ENCODE results near the gene CAMK1D.

Gene CAMK1D

GRCh38 chr10:12387561-12388210 lies 38.3 kb downstream of the CAMK1D start:
- Histone ChIP-seq H3K9me3 (ENCODE audit: control insufficient read depth, low read length) (no peaks in the 10 kb centered on the region), H3K27me3 (ENCODE audit: control insufficient read depth, insufficient read depth, low read length, poor library complexity, severe bottlenecking) (no peaks in the 10 kb centered on the region), H3K4me1 (ENCODE audit: control insufficient read depth, insufficient read depth, low read length) (no peaks in the 10 kb centered on the region), H3K36me3 (ENCODE audit: control insufficient read depth, insufficient read depth, low read length) (no peaks in the 10 kb centered on the region), H3K4me3 (ENCODE audit: insufficient read depth, low read depth, low read length) (no peak overlapping the region), H3K27ac (ENCODE audit: insufficient read depth, low read depth, low read length, poor library complexity, severe bottlenecking) (no peak overlapping the region)
- WGBS, 2 experiments, result 93 to 97% methylated on average over 15 of the region's 15 CpGs

GRCh38 chr10:12388671-12389070 lies 39.3 kb downstream of the CAMK1D start:
- no peak overlapping the region for H3K4me3 ChIP-seq (ENCODE audit: insufficient read depth, low read depth, low read length)
- WGBS, 2 experiments, result 89 to 91% methylated on average over 17 of the region's 17 CpGs
- no peaks in the 10 kb centered on the region for H3K4me1 ChIP-seq (ENCODE audit: control insufficient read depth, insufficient read depth, low read length)
- H3K9me3 ChIP-seq (ENCODE audit: control insufficient read depth, low read length), result no peaks in the 10 kb centered on the region
- H3K27me3 ChIP-seq (ENCODE audit: control insufficient read depth, insufficient read depth, low read length, poor library complexity, severe bottlenecking), result no peaks in the 10 kb centered on the region
- no peak overlapping the region for H3K27ac ChIP-seq (ENCODE audit: insufficient read depth, low read depth, low read length, poor library complexity, severe bottlenecking)
- no peaks in the 10 kb centered on the region for H3K36me3 ChIP-seq (ENCODE audit: control insufficient read depth, insufficient read depth, low read length)

GRCh38 chr10:12389154-12389734 lies 39.9 kb downstream of the CAMK1D start:
- Histone ChIP-seq H3K4me3 (ENCODE audit: insufficient read depth, low read depth, low read length) (no peak overlapping the region), H3K27ac (ENCODE audit: insufficient read depth, low read depth, low read length, poor library complexity, severe bottlenecking) (no peak overlapping the region), H3K27me3 (ENCODE audit: control insufficient read depth, insufficient read depth, low read length, poor library complexity, severe bottlenecking) (no peaks in the 10 kb centered on the region), H3K4me1 (ENCODE audit: control insufficient read depth, insufficient read depth, low read length) (no peaks in the 10 kb centered on the region), H3K36me3 (ENCODE audit: control insufficient read depth, insufficient read depth, low read length) (no peaks in the 10 kb centered on the region), H3K9me3 (ENCODE audit: control insufficient read depth, low read length) (no peaks in the 10 kb centered on the region)
- 89 to 91% methylated on average over 17 of the region's 17 CpGs for WGBS, 2 experiments

- H3K27ac ChIP-seq (ENCODE audit: insufficient read depth, low read depth, low read length, poor library complexity, severe bottlenecking), result no peak overlapping the region
- 92 to 96% methylated on average over 7 of the region's 7 CpGs for WGBS, 2 experiments
- H3K4me1 ChIP-seq (ENCODE audit: control insufficient read depth, insufficient read depth, low read length), result no peaks in the 10 kb centered on the region
- H3K9me3 ChIP-seq (ENCODE audit: control insufficient read depth, low read length), result no peaks in the 10 kb centered on the region
- no peaks in the 10 kb centered on the region for H3K36me3 ChIP-seq (ENCODE audit: control insufficient read depth, insufficient read depth, low read length)
- H3K4me3 ChIP-seq (ENCODE audit: insufficient read depth, low read depth, low read length), result no peak overlapping the region
- H3K27me3 ChIP-seq (ENCODE audit: control insufficient read depth, insufficient read depth, low read length, poor library complexity, severe bottlenecking), result no peaks in the 10 kb centered on the region
Observed at GRCh38 chr10:12390733-12391132, 41.4 kb downstream of the CAMK1D start.

GRCh38 chr10:12391206-12391605 lies 41.9 kb downstream of the CAMK1D start:
- 74 to 81% methylated on average over 5 to 7 of the region's 7 CpGs for WGBS, 2 experiments
- Histone ChIP-seq H3K36me3 (ENCODE audit: control insufficient read depth, insufficient read depth, low read length) (no peaks in the 10 kb centered on the region), H3K4me1 (ENCODE audit: control insufficient read depth, insufficient read depth, low read length) (no peaks in the 10 kb centered on the region), H3K9me3 (ENCODE audit: control insufficient read depth, low read length) (no peaks in the 10 kb centered on the region), H3K4me3 (ENCODE audit: insufficient read depth, low read depth, low read length) (no peak overlapping the region), H3K27ac (ENCODE audit: insufficient read depth, low read depth, low read length, poor library complexity, severe bottlenecking) (no peak overlapping the region), H3K27me3 (ENCODE audit: control insufficient read depth, insufficient read depth, low read length, poor library complexity, severe bottlenecking) (no peaks in the 10 kb centered on the region)

GRCh38 chr10:12393831-12394230 lies 44.5 kb downstream of the CAMK1D start:
- Histone ChIP-seq H3K27ac (ENCODE audit: insufficient read depth, low read depth, low read length, poor library complexity, severe bottlenecking) (no peak overlapping the region), H3K27me3 (ENCODE audit: control insufficient read depth, insufficient read depth, low read length, poor library complexity, severe bottlenecking) (no peaks in the 10 kb centered on the region), H3K36me3 (ENCODE audit: control insufficient read depth, insufficient read depth, low read length) (no peaks in the 10 kb centered on the region), H3K9me3 (ENCODE audit: control insufficient read depth, low read length) (no peaks in the 10 kb centered on the region), H3K4me3 (ENCODE audit: insufficient read depth, low read depth, low read length) (no peak overlapping the region), H3K4me1 (ENCODE audit: control insufficient read depth, insufficient read depth, low read length) (no peaks in the 10 kb centered on the region)
- 95 to 96% methylated on average over 12 to 13 of the region's 13 CpGs for WGBS, 2 experiments

- H3K4me1 ChIP-seq (ENCODE audit: control insufficient read depth, insufficient read depth, low read length), result no peaks in the 10 kb centered on the region
- WGBS, 2 experiments, result 79 to 90% methylated on average over 3 to 7 of the region's 8 CpGs
- no peaks in the 10 kb centered on the region for H3K9me3 ChIP-seq (ENCODE audit: control insufficient read depth, low read length)
- no peaks in the 10 kb centered on the region for H3K27me3 ChIP-seq (ENCODE audit: control insufficient read depth, insufficient read depth, low read length, poor library complexity, severe bottlenecking)
- no peaks in the 10 kb centered on the region for H3K36me3 ChIP-seq (ENCODE audit: control insufficient read depth, insufficient read depth, low read length)
- H3K27ac ChIP-seq (ENCODE audit: insufficient read depth, low read depth, low read length, poor library complexity, severe bottlenecking), result no peak overlapping the region
- no peak overlapping the region for H3K4me3 ChIP-seq (ENCODE audit: insufficient read depth, low read depth, low read length)
Observed at GRCh38 chr10:12394241-12395033, 45.1 kb downstream of the CAMK1D start.

GRCh38 chr10:12396093-12396492 lies 46.7 kb downstream of the CAMK1D start:
- H3K4me3 ChIP-seq (ENCODE audit: insufficient read depth, low read depth, low read length), result no peak overlapping the region
- no peaks in the 10 kb centered on the region for H3K36me3 ChIP-seq (ENCODE audit: control insufficient read depth, insufficient read depth, low read length)
- H3K27me3 ChIP-seq (ENCODE audit: control insufficient read depth, insufficient read depth, low read length, poor library complexity, severe bottlenecking), result no peaks in the 10 kb centered on the region
- WGBS, 2 experiments, result 92 to 95% methylated on average over 9 of the region's 9 CpGs
- no peaks in the 10 kb centered on the region for H3K4me1 ChIP-seq (ENCODE audit: control insufficient read depth, insufficient read depth, low read length)
- H3K27ac ChIP-seq (ENCODE audit: insufficient read depth, low read depth, low read length, poor library complexity, severe bottlenecking), result no peak overlapping the region
- H3K9me3 ChIP-seq (ENCODE audit: control insufficient read depth, low read length), result no peaks in the 10 kb centered on the region

GRCh38 chr10:12396567-12396966 lies 47.2 kb downstream of the CAMK1D start:
- WGBS, 2 experiments, result 88 to 93% methylated on average over 6 of the region's 6 CpGs

GRCh38 chr10:12397147-12397896 lies 48.0 kb downstream of the CAMK1D start:
- WGBS, 2 experiments, result 85 to 87% methylated on average over 10 of the region's 10 CpGs

More at GRCh38 chr10:12396567-12396966, 47.2 kb downstream of the CAMK1D start:
- Histone ChIP-seq H3K4me3 (ENCODE audit: insufficient read depth, low read depth, low read length) (no peak overlapping the region), H3K27me3 (ENCODE audit: control insufficient read depth, insufficient read depth, low read length, poor library complexity, severe bottlenecking) (no peaks in the 10 kb centered on the region), H3K4me1 (ENCODE audit: control insufficient read depth, insufficient read depth, low read length) (no peaks in the 10 kb centered on the region), H3K27ac (ENCODE audit: insufficient read depth, low read depth, low read length, poor library complexity, severe bottlenecking) (no peak overlapping the region), H3K9me3 (ENCODE audit: control insufficient read depth, low read length) (no peaks in the 10 kb centered on the region), H3K36me3 (ENCODE audit: control insufficient read depth, insufficient read depth, low read length) (no peaks in the 10 kb centered on the region)

More at GRCh38 chr10:12397147-12397896, 48.0 kb downstream of the CAMK1D start:
- Histone ChIP-seq H3K4me1 (ENCODE audit: control insufficient read depth, insufficient read depth, low read length) (no peaks in the 10 kb centered on the region), H3K27me3 (ENCODE audit: control insufficient read depth, insufficient read depth, low read length, poor library complexity, severe bottlenecking) (no peaks in the 10 kb centered on the region), H3K27ac (ENCODE audit: insufficient read depth, low read depth, low read length, poor library complexity, severe bottlenecking) (no peak overlapping the region), H3K4me3 (ENCODE audit: insufficient read depth, low read depth, low read length) (no peak overlapping the region), H3K36me3 (ENCODE audit: control insufficient read depth, insufficient read depth, low read length) (no peaks in the 10 kb centered on the region), H3K9me3 (ENCODE audit: control insufficient read depth, low read length) (no peaks in the 10 kb centered on the region)
